Duodenal mucosa (tissue), 2 donors: ENCODE measurements around the gene ZCCHC9.
"Not testable (repeated sequence)": the region's sequence is repeated elsewhere in the genome, so short reads cannot be mapped to it uniquely, and the experiment has no call there.

Experiments
- H3K27ac ChIP-seq: one replicate; pipeline ENCODE4 v1.7.0; 2013; ENCODE audit warnings: low read depth, low read length
- H3K27me3 ChIP-seq, 2 donors: one replicate each; pipeline ENCODE4 v1.7.0; 2013; ENCODE audit warnings: low read length in 2 of 2, control low read depth in 1 of 2; ENCODE audit not compliant: insufficient read depth in 2 of 2, control insufficient read depth in 1 of 2
- H3K36me3 ChIP-seq, 2 donors: one replicate each; pipeline ENCODE4 v1.7.0; 2013; ENCODE audit warnings: low read length in 2 of 2, control low read depth in 1 of 2; ENCODE audit not compliant: insufficient read depth in 2 of 2, control insufficient read depth in 1 of 2
- H3K4me1 ChIP-seq, 2 donors: one replicate each; pipeline ENCODE4 v1.7.0; 2013; ENCODE audit warnings: low read length in 2 of 2, control low read depth in 1 of 2; ENCODE audit not compliant: insufficient read depth in 2 of 2, control insufficient read depth in 1 of 2
- H3K4me3 ChIP-seq, 2 donors: one replicate each; pipeline ENCODE4 v1.7.0; 2013; ENCODE audit warnings: low read length in 2 of 2, low read depth in 1 of 2
- H3K9ac ChIP-seq, 2 donors: one replicate each; pipeline ENCODE4 v1.7.0; 2013; ENCODE audit warnings: low read length in 2 of 2, low read depth in 1 of 2
- H3K9me3 ChIP-seq, 2 donors: one replicate each; pipeline ENCODE4 v1.7.0; 2013; ENCODE audit warnings: low read length in 2 of 2, control low read depth in 1 of 2; ENCODE audit not compliant: control insufficient read depth in 1 of 2

The ZCCHC9 gene

GRCh38 chr5:81317536-81317935, 16.1 kb downstream of the ZCCHC9 start:
- no peak overlapping the region for H3K27ac ChIP-seq

GRCh38 chr5:81326554-81326953, 25.2 kb downstream of the ZCCHC9 start:
- no peaks in the 10 kb centered on the region for H3K4me1 ChIP-seq
- no peak overlapping the region for H3K4me3 ChIP-seq
- no peak overlapping the region for H3K9ac ChIP-seq

More at GRCh38 chr5:81317536-81317935, 16.1 kb downstream of the ZCCHC9 start:
- no peaks in the 10 kb centered on the region for H3K27me3 ChIP-seq
- H3K9ac ChIP-seq: no peak overlapping the region
- H3K36me3 ChIP-seq: peaks cover 2 to 13% of the 10 kb centered on the region in 2 donors
- no peaks in the 10 kb centered on the region for H3K9me3 ChIP-seq
- no peaks in the 10 kb centered on the region for H3K4me1 ChIP-seq
- H3K4me3 ChIP-seq: no peak overlapping the region

GRCh38 chr5:81334304-81335061, 33.1 kb downstream of the ZCCHC9 start:
- H3K4me1 ChIP-seq: no peaks in the 10 kb centered on the region
- no peaks in the 10 kb centered on the region for H3K36me3 ChIP-seq
- no peaks in the 10 kb centered on the region for H3K27me3 ChIP-seq
- no peak overlapping the region for H3K27ac ChIP-seq
- no peak overlapping the region for H3K9ac ChIP-seq
- no peaks in the 10 kb centered on the region for H3K9me3 ChIP-seq
- H3K4me3 ChIP-seq: no peak overlapping the region

More at GRCh38 chr5:81326554-81326953, 25.2 kb downstream of the ZCCHC9 start:
- Histone ChIP-seq H3K27ac (no peak overlapping the region), H3K36me3 (no peaks in the 10 kb centered on the region), H3K27me3 (no peaks in the 10 kb centered on the region), H3K9me3 (no peaks in the 10 kb centered on the region)

GRCh38 chr5:81335946-81336345, 34.6 kb downstream of the ZCCHC9 start:
- no peaks in the 10 kb centered on the region for H3K9me3 ChIP-seq
- H3K27me3 ChIP-seq: no peaks in the 10 kb centered on the region
- H3K4me3 ChIP-seq: no peak overlapping the region
- no peak overlapping the region for H3K27ac ChIP-seq
- no peak overlapping the region for H3K9ac ChIP-seq
- H3K4me1 ChIP-seq: no peaks in the 10 kb centered on the region
- no peaks in the 10 kb centered on the region for H3K36me3 ChIP-seq

- Histone ChIP-seq H3K9ac (no peak overlapping the region), H3K27me3 (no peaks in the 10 kb centered on the region), H3K27ac (no peak overlapping the region), H3K9me3 (no peaks in the 10 kb centered on the region), H3K4me1 (no peaks in the 10 kb centered on the region), H3K36me3 (no peaks in the 10 kb centered on the region), H3K4me3 (no peak overlapping the region)
Measured at GRCh38 chr5:81336556-81336955, 35.2 kb downstream of the ZCCHC9 start.

GRCh38 chr5:81337803-81338202, 36.4 kb downstream of the ZCCHC9 start:
- Histone ChIP-seq H3K4me3 (no peak overlapping the region), H3K4me1 (no peaks in the 10 kb centered on the region), H3K36me3 (no peaks in the 10 kb centered on the region), H3K9ac (no peak overlapping the region), H3K27ac (no peak overlapping the region), H3K9me3 (no peaks in the 10 kb centered on the region), H3K27me3 (no peaks in the 10 kb centered on the region)

- H3K27me3 ChIP-seq, H3K27ac ChIP-seq, H3K4me3 ChIP-seq: not testable (repeated sequence)
Measured at GRCh38 chr5:81338213-81338612, 36.8 kb downstream of the ZCCHC9 start.

GRCh38 chr5:81344736-81345135, 43.3 kb downstream of the ZCCHC9 start:
- Histone ChIP-seq H3K27me3 (no peaks in the 10 kb centered on the region), H3K4me3 (no peak overlapping the region), H3K4me1 (peaks cover 0 to 5% of the 10 kb centered on the region in 2 donors), H3K36me3 (no peaks in the 10 kb centered on the region), H3K27ac (no peak overlapping the region), H3K9ac (no peak overlapping the region), H3K9me3 (no peaks in the 10 kb centered on the region)

More at GRCh38 chr5:81338213-81338612, 36.8 kb downstream of the ZCCHC9 start:
- H3K9ac ChIP-seq, H3K9me3 ChIP-seq, H3K4me1 ChIP-seq, H3K36me3 ChIP-seq: not testable (repeated sequence)

GRCh38 chr5:81345411-81346003, 44.1 kb downstream of the ZCCHC9 start:
- Histone ChIP-seq H3K36me3 (no peaks in the 10 kb centered on the region), H3K9ac (no peak overlapping the region), H3K27ac (no peak overlapping the region), H3K4me1 (peaks cover 0 to 5% of the 10 kb centered on the region in 2 donors), H3K27me3 (no peaks in the 10 kb centered on the region), H3K4me3 (no peak overlapping the region), H3K9me3 (no peaks in the 10 kb centered on the region)

- no peak overlapping the region for H3K27ac ChIP-seq
- H3K4me3 ChIP-seq: no peak overlapping the region
- H3K27me3 ChIP-seq: no peaks in the 10 kb centered on the region
- no peaks in the 10 kb centered on the region for H3K36me3 ChIP-seq
- no peak overlapping the region for H3K9ac ChIP-seq
- peaks cover 8 to 9% of the 10 kb centered on the region in 2 donors for H3K4me1 ChIP-seq
- no peaks in the 10 kb centered on the region for H3K9me3 ChIP-seq
Measured at GRCh38 chr5:81349161-81349560, 47.8 kb downstream of the ZCCHC9 start.
